T-helper 22 cell (primary cell): Measurements from ENCODE around the gene AOAH.

ENCODE experiments used
- DNase-seq: peaks from one replicate; pipeline ENCODE4 v3.0.0-alpha.2; 2020; ENCODE audit warnings: low read depth

The AOAH gene

DNA sequence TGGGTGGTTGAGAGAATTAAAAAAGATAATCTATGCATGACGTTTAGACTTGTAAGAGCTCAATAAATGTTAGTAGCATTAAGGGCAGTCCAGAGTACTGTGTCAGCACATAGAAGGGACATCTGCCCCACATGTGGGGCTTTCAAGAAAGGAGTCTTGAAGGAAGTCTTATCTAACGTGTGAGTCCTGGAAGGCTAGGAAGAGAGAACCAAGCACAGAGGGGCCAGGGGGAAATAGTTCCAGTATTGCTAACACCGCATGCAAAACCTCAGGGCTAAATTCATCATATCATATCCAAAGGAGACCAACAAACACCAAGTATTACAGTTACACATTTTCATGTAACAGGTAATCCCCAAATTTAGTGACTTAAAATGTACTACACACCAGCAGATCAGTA lies 122.7 kb downstream of the AOAH start:
- DNase-seq, result no peak

DNA sequence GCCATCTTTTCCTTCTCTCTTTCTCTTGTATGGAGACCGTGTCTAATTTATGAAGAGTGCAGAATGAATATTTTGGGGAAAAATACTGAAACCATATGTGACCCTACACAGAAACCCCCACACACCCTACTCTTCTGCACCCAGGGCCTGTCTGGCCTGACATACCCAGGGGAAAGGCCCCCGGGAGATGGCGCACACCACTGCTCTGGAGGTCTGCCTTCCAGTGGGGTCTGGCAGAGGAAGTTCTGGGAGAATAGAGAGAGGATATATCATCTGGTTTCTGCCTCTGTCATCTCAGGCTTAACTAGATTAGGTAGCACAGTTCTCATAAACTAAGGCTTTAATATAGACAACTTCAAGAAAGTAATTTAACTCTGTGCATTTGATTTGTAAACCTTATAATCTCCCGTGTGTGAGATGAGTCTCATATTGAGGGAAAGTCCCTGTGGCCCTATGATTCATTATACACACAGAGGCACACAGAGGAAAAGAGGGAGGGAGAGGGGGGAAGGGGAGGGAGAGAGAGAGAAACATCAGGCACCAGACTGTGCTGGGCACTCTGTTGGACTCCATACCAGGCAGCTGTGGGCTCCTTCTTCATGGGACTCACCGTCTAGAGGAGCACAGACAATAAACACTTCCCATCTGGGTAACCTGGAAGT lies 123.3 kb downstream of the AOAH start:
- DNase-seq, result no peak

DNA sequence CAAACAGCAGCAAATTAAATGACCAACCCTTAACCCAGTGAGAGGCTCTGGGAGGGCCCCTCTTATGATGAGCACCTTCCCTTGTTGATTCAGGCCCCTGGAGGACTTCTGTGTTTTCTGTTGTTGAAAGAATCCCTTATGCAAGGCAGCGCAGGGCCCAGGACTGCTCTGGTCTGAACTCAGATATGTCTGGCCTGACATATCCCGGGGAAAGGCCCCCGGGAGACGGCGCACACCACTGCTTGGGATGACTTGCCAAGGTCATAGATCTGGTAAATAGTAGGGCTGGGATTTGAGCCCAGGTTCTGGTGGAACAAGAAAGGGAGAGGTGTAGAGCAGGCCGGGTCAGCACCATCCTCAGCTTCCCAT lies 124.0 kb downstream of the AOAH start:
- no peak for DNase-seq

DNA sequence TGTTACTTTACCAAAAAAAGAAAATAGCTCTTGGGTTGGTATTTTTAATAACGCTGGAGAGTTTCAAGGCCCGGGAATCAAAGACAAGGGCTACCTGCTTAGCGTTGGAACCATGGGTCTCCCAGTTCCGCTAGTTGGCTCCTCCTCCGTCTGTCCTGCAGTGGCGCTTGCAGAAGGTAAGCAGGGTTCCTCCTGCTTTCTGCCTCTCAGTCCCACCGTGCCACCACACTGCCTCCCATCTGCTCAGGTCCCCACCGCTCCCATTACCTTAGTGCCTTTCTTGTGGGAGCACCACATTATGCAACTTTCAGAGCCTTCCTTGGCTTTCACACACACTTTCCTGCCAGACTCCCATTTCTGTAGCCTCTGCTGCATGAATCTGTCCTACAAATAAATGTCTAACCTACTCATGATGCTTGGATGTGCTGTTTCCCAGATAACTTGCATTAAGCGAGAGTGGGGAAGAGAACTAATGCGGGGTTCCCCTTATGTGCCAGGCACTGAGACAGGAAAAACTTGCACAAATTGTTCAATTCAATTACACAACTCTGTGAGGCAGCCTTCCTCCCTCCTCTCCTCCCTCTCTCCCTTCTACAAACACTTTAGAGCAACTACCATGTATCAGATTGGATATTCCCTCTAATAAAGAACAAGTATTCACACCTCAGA lies 124.5 kb downstream of the AOAH start:
- DNase-seq, result no peak

DNA sequence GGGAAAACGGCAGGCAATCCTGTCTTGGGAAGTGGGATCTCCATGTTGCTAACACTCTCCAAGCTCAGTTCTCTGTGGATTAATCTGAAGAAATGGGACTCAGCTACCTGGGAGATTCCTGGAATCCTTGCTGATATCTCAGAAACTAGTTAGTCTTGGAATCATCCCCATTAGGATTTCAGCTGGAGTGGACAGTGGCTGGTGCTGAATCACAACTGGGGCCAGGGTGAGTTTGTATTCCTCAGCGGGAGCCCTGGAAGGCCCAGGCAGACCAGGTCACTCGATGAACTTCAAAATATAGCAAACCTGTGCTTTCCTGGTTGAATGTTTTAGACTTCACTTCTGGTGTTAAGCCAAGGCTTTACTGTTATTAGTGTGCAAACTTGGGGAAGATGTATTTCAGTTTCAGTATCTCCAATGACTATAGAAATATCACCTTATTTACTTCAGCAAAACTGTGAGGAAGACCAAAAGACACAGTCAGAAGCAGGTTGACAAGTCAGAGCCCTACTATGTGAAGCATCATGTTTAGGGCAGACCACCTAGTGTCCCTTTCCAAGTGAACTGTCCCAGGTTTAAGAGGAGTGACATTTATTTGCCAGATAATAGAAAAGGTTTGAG lies 126.1 kb downstream of the AOAH start:
- no peak for DNase-seq

DNA sequence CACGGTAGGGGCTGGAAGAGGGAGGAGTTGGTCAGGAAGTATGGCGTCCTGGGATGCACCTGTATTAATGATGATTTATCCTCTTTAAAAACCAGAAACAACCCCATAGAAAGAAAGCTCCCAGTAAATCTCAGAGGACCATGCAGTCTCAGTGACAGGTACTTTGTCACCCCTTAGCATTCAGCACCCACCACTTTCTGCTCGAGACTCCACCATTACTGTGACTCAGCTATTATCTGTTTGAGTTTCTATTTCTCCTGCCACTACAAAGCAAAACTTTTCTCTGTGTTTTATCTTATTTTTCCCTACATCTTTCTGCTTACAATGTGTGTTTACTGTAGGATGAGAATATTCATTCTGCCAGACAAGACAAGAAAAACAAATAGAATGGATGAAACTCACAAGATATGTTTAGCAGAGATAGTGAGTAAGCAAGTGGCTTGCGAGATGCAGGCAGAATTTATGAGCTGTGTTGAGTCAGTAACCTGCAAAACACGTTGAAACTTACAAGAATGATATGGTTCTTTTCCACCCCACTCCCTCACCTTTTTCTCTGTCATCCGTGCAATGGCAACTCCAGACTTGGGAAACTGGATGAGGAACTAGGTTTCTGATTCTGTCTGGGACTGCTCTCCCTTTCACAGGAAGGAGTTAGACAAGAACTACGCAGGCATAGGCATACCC lies 127.1 kb downstream of the AOAH start:
- DNase-seq, result no peak

DNA sequence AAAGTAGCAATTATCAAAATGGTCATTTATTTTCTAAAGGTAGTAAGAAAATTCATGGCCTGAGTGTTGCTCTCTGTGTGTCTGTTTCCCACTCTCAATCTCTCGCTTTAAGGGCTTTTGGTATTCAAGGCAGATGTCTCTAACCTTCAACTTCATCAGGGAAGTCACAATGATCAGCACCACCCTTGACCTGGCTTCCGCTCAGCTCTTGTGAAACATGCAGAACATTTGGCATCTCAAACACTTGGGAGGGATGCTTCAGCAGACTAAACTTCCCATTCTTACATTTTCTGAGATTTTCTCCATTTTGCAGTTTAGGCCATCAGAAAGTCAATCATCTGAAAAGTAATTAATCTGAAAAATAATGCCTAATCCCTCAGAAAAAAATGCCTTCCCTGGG lies 129.8 kb downstream of the AOAH start:
- DNase-seq, result no peak

DNA sequence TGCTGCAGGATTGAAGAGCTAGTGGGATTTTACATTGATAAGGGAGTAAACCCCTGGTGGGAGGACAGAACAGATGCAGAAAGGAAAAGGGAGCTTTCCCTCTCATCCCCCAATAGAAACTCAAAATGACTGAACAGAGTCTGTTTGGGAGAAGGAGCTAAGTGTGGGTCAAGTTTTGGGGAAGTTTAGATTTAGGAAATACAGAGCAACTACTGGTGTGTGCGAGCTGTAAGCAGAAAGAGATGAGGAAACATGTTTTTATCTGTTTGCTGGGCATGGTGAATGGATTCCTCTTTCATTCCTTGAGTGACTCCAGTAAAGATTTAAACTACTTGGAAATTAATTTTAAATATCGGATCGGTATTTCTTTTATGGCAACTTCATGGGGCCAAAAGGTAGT lies 132.7 kb downstream of the AOAH start:
- no peak for DNase-seq

DNA sequence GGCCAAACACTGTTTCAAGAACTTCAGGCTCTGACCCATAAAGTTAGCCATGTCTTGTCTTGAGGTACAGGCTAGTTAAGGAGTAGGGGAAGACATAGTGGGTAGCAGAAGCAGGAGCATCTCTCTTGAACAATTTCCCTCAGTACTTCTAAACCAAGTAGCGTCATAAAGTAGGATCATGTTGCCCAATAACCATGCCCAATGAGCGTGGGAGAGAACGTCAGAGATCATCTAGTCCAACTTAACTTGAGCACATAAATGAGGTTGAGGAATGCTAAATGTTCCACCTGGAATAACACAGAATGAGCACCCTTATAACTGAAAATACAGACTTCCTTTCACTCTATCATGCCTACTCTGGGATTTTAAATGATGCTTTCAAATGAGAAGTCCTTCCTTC lies 134.9 kb downstream of the AOAH start:
- DNase-seq, result no peak

DNA sequence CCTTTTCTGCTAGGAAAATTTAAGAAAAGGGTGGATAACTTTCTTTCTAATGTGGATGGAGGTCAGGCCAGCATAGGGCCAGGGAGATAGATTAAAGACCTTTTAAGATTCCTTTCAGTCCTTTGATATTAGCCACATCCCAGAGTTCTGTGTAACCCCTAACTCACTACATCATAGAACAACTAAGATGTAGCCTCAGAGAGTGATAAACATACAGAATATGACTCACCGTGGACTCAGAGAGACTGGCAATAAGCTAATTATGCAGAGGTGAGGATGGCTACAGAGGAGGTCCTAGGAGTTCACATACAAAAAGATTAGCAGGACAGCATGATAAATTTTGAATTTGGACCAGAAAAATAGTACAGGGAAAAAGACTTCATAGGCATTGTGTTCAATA lies 141.0 kb downstream of the AOAH start:
- no peak for DNase-seq

DNA sequence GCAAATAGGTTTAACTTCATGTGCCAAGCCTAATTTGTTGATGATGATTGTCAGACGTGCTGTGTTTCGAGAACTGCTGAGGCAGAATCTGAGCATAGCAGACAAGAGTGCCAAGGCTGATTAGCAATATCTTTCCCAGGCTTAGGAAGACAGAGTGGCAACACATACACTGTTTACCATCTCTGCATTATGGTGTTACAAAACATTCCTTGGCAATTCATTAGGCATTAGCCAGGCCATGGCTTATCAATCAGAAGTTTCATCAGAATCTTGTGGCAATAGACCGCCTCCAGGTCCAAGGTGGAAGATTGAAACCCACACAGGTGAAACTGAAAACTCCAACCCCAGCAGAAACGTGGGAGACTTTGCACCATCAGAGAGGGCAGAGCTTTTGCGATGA lies 148.5 kb downstream of the AOAH start:
- no peak for DNase-seq

DNA sequence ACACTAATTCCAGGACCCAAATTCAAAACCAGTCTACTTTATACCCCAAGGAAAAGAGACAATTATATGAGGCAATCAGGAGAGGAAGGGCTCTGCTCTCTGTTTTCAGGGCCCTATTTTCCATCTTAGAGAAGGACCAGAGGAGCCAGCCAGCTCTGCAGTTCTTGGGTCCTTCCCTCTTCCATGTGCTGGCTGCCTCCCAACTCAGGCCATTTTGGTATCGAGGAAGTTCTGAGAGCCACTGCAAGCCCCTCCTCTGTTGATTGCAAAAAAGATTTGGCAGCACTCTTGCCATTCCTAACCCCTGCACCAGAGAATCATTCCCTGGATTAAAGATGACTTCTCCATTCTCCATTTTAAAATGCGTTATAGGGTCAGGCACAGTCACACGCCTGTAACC lies 151.2 kb downstream of the AOAH start:
- DNase-seq, result no peak

DNA sequence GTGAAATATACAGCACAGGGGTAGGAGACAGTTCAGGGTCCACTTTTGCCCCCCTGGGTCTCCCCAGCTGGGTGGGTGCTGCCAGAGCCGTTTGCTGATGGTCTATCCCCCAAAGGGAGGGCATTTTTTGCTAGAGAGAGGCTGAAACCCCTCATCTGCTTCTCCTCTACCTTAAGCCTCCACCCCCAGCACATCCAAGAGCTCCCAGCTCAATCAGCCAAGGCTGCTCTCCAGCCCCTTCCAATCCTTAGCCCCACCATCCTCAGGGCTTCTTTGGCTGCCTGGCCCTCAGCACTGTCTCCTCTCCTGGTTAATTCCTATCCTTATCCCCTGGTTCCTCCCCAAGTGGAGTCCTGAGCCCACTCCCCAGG lies 153.1 kb downstream of the AOAH start:
- no peak for DNase-seq

DNA sequence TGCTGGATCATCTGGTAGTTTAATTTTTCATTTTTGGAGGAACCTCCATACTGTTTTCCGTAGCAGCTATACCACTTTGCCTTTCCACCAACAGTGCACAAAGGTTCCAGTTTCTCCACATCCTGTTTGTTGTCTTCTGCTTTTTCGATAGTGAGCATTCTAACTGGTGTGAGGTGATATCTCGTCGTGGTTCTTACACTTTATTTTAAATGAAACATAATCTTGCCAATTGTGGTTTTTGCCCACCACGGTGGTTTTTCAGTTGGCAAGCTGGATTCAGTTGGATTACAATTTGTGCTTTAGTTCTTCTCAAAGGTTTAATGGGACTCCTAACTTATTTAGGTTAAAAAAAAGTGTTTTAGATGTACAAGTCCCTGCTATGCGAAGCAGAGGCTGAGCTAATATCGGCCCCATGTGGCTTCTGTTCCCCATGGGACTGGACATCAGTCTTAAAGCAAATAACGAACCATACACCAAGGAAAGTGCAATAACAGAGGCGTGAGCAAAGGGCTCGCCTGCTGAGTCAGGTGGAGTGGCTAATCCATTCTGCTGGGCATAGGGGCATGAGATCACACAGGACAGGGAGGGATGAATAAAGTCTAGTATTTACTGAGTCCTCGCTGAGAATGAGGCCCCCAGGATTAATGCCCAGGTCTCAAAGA lies 153.6 kb downstream of the AOAH start:
- DNase-seq, result no peak

DNA sequence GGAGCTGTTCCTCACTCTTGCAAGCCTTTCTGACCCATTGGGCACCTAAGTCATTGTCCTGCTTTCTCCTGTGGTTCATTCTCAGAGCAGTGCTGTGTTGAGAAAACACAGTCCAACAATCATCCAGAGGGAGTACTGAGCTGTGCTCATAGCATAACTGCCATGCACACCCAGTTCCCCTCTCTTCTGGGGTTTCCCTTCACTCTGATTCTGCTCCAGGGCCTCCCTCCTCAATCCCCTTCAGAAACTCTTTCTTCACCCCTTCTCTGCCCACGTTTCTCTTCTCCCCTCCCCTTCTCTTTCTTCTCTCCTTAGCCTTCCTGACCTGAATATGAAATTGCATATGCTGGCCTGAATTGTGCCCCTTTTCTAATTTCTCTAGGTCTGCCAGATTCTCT lies 155.8 kb downstream of the AOAH start:
- DNase-seq, result no peak

DNA sequence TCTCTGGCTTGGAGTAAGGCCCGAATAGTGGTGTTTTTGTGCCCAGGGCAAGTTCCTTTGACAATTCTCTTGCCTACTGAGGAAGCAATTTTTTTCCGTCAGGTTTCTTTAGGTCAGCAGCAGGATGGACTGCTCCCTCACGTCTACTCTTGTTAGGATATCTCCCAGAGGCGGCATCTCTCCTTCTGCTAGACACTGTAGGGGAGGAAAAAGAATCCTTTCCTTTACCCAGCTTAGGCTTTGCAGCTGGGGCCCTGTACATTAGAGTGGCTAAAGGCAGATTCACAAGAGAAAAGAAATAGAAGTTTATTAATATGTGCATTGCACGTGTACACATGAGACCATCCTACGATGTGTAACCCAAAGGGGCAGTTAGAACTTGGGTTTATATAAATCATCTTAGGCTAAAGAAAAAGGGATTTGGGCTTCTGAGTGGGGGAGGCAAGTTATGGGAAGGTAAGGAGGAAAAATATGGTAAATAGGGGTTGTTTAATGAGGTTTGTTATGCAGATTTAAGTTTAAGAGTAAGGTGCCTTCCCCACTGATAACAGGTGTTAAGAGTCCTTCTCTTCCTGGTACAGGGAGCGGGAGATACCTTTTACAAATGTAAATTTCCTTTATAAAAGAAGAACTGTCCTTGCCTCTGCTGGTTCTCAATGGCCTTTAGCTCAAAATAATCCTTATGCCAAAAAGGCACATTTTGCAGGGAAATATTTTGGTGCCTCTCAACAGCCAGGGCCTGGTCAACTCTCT lies 156.4 kb downstream of the AOAH start:
- no peak for DNase-seq

DNA sequence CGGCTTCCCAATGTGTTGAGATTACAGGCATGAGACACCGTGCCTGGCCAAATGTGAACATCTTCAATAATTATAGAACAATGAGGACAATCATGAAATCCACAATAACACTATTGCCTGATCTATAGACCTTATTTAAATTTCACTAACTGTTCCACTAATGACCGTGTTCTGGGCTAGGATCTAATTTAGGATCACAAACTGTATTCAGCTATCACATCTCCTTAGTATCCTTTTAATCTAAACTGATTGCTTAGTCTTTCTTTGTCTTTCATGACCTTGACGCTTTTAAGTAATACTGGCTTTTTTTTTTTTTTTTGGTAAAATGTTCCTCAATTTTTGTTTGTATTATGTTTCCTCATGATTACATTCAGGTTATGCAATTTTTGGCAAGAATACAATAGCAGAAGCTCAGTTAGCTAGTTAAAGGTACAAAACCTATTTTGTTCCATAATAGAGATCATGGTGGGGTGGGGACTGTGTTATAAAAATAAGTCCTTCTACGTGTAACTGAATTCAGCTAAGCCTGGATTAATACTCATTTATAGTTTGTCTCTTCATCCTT lies 158.4 kb downstream of the AOAH start:
- no peak for DNase-seq

DNA sequence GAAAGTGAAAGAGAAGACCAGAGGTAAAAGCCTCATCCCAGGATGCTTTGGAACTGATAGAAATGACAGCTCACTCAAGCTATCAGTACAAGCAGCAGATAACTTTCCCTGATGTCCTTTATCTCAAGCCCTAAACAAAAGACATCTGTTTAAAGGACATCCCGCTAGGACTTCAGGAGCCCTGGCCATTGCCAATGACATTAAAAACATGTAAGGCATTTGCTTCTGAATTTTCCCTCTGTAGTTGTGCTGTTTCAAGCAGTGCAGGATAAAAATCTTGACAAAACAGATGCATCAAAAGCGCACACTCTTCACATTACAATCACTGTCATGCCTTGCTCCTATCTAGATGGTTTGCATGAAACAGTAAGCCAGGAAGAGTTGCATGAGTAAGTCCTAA lies 159.8 kb downstream of the AOAH start:
- no peak for DNase-seq

DNA sequence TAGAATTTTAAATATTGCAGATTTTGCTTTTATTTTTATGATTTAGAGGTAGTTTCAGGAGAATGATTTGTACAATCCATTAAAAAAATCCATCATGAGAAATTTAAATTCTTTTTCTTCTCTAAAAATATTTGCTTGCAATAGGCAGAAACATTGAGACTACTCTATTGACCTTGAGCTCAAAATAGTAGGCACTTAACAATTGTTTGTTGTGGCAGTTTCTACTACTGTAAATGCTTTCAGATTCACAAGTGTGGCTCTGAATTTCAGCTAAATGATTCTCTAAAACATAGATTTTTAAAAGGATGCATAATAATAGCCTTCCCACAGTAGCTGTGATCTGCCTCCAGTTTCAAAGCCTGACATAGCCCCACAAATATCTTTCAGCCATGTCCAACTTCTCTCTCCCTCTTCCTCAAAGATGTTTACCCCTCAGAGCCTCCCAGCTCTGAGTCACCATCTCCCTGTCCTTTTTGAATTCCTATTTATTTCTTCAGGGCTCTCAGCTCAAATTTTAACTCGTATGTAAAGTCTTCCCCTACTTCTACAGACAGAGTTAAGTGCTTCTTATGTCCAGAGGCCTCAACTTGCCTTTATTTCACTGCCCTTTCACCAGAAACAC lies 160.5 kb downstream of the AOAH start:
- no peak for DNase-seq

DNA sequence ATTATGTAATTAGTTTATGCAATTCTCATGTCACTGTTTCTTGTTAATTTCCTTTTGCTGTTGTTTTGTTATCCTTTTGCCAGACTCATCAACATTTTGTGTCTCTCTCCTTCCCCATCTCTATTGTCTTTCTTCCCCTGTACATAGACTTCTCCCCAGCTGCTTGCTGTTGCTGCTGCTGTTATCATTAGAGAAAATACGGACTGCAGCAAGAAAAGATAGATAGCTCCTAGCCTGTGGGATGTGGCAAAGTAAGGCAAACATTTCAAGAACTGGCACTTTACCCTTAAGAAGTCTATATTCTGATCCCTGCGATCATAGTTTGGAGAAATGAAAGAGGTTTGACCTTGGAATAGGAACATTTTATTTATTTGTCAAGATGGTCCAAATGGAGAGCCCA lies 162.2 kb downstream of the AOAH start:
- no peak for DNase-seq

DNA sequence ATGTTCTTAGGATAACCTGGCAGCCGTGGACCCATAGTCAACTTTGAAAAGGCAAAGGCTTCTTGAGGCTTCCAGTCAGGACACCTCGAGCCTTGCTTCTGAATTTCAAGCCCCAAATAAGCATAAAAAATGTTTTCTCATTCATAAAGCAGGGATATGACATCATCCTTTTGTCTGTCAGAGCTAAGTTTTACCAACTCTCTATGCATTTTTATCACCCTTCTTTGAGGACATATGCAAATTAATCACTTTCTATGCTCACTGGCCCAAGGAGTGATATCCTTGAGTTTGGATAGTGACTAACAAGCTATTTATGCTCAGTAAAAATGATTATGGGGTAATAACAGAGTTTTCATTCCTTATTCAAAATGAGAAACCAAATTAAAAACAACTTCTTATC lies 175.3 kb downstream of the AOAH start:
- no peak for DNase-seq
